ENCODE measurements around the gene PRRG1.
"Not testable (repeated sequence)": the region's sequence is repeated elsewhere in the genome, so short reads cannot be mapped to it uniquely, and the experiment has no call there.

Gene PRRG1

DNA sequence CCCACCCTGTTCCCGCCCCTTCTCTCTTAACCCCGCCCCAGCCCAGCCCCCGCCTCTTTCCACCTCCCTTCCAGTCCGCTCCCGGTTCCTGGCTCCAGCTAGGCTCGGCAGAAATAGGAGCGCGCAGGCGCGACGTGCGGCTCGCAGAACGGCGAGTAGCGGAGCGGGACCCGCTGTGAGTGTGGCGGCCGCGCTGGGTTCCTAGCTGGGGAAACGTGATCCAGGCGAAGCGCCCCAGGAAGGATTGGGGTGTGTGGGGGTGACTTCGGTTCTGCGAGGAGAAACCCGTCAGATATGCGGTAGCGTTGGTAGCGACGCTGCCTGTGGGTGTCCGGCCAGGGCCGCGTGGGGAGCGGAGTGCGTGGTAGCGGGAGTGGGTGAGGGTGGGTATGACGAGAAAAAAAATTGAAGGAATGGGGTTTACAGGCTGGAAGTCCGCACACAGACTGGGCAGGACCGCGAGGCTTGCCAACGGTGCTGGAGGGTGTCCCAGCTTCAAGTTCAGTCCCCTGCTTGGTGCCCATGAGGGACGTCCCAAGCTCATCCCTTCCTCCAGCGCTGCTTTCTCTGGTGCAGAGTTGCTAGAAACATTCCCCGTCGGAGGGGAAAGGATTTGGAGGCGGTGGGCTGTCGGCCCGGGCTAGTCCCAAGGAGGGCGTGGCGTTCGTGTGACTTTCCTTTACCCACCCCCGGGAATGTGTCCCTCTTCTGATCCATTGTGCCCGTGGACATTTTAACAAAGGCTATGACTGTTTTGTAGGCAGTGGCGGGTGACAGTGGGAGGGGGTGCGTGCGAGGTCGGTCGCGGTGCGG lies at the start of gene PRRG1:
Gene PRRG1, plus strand, starts transcription at position 144 of the 813 bp plus-strand sequence. CDS start 56,886 bp downstream, outside the sequence.
- DNase-seq: peak; percentile 83

DNA sequence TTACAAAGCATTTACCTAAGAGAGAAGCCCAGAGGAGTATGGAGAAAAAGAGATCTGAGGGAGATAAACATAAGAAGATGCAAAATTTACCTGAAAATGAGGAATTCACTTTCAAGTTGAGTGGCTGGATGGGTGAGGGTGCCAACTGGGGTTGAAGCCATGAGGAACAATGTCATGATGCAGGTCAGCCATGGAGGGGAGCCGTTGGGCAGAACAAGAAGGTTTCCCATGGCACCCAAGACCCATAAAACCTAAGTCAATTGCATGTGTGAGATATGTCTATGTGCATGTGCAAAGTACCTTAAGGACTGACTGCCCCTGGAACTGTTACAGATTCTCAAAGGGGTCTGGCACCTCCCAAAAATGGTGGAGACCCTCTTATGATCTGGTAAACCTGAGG lies 46.6 kb upstream of the PRRG1 start:
- DNase-seq: peak; percentile 7

DNA sequence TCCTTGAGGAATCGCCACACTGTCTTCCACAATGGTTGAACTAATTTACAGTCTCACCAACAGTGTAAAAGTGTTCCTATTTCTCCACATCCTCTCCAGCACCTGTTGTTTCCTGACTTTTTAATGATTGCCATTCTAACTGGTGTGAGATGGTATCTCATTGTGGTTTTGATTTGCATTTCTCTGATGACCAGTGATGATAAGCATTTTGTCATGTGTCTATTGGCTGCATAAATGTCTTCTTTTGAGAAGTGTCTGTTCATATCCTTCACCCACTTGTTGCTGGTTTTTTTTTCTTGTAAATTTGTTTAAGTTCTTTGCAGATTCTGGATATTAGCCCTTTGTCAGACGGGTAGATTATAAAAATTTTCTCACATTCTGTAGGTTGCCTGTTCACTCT lies 43.9 kb upstream of the PRRG1 start:
- DNase-seq: not testable (repeated sequence)

DNA sequence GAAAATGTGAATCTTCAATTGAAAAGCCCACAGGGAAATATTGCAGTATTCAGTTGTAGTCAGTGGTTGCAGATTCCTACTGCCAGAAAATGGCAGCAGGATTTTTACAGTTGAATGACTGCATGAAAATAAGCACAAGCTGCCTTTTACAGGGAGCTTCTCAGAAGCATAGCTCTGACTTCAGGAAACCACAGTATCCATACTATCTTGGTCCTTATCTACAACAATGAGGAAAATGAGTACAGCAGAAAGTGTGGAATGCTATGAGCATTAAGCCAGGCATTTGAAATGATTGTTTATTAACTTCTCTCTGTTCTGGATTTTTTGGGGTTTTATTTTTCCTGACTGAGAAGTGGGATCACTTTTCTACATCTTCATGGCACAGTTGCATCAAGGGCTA lies 34.6 kb upstream of the PRRG1 start:
- DNase-seq: no peak

DNA sequence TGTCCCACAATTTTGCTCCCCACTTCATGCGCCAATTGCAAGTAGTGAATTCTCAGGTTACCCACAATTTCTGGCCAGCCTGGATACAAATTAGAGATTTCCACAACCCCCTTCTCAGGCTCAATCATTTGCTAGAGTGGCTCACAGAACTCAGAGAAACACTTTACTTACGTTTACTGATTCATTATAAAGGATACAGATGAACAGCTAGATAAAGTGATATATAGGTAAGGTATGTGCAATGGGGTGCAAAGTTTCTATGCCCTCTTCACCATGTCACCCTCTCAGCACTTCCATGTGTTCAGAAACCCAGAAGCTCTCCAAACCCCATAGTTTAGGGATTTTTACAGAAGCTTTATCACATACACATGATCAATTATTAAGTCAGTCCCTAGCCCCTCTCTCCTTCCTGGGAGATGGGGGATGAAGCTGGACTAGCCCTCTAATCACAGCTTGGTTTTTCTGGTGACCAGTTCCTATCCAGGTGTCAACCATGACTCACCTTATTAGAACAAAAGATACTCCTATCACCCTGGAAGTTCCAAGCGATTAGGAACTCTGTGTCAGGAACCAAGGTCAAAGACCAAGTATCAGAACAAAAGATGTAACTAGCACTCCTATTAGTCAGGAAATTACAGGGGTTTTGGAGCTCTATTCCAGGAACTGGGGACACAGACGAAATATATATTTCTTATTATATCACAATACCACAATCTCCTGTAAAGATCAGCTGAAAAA lies 33.5 kb upstream of the PRRG1 start:
- no peak for DNase-seq

DNA sequence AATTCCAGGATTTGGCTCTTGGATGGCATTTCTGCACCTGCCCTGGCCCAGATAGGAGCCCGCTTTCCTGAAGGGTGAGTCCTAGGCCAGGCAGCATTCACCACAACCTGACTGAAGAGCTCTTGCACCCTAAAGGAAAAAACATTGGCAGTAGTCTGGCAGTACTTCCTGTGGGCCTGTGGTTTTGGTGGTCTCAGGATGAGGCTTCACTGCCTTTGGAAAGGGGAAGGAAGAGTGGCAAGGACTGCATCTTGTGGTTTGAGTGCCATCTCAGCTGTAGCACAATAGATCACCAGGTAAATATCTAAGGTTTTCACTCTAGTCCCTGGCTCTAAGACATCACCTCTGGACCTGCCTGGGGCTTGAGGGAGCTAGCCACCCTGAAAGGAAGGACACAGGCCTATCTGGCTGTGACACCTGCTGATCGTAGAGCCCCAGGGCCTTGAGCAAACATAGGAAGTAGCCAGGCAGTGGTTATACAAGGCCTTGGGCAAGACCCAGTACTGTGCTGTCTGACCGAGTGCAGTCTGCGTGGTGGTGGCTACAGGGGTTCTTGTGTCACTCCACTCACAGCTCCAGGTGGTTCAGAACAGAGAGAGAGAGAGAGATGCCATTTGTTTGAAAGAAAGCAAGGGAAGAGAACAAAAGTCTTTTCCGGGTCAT lies 28.5 kb upstream of the PRRG1 start:
- no peak for DNase-seq

DNA sequence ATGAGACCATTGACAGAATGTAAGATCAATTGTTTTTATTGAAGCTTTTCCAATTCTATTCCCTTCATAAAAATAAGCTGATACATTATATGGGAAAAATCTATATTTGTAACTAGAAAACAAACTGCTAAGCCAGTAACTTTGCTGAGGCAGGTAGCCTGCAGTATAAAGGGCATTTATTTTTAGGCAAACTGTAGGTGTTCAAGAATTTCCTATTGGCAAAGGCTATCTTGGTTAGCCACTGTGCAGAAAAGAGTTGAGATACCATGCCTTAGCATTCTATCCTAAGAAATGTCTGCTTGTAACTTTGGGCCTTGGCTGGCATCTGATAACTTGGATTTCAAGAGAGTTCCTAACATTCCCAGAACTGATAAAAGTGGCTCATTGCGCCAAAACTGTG lies 18.5 kb upstream of the PRRG1 start:
- no peak for DNase-seq

DNA sequence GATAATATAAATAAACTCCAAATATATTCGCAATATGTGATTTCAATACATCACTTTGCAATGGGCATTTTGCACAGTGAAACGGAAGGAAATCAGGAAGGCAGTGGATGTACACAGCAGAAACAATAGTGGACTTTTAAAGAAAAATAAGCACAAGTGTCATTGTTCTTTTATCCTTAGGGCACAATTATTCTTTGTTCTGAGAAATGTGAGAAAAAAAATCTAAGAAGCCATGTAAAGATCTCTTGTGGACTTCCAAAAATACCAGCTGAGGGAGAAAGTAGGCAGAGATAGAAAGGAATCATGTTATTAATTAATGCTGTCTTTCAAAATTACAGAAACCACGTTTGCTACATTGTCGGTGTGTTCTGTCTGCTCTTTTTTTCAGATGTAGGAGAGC lies 17.6 kb upstream of the PRRG1 start:
- no peak for DNase-seq

DNA sequence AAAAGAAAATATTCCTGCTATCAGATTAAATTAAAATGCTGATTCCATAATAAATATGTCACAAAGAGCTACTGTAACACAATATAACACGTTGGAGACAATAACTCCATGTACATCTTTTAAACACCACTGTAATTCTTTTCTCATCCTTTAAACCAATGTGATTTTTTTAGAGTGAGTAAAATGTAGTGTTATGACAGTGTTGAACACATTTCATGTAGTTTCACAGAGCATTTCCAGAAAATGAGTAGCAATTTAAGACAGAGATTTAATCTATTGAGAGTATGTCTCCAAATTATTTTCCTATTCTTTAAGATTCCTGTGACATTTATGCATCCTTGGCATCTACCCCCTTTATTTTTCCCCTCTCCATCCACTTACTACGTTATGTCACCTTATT lies 17.1 kb upstream of the PRRG1 start:
- DNase-seq: no peak

DNA sequence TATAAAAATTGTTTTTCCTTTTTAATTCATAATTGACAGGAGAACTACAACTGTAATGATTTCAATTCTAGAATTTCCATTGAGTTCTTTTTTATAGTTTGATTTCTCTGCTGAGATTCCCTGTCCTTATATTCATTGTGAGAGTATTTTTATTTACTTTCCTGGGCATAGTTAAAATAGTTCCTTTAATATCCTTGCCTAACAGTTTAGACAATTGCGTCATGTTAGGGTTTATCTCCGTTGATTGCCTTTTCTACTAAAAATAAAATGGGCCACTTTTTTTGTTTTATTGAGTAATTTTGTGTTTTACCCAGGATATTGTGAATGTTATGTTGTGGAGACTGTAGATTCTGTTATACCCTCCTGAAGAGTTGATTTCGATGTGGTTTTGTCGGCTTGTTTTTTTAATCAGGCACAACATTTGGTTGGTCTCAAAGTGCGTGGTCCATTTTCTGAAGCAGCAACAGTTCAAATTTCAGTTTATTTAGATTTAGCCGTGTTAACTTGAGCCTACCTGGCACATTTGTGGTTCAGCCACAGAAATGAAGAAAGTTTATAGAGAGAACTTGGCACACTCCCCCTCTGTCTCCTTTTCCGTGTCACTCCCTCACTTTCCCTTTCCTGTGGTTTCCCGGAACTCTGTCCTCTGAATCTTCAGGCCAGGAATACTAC lies 16.0 kb upstream of the PRRG1 start:
- no peak for DNase-seq

DNA sequence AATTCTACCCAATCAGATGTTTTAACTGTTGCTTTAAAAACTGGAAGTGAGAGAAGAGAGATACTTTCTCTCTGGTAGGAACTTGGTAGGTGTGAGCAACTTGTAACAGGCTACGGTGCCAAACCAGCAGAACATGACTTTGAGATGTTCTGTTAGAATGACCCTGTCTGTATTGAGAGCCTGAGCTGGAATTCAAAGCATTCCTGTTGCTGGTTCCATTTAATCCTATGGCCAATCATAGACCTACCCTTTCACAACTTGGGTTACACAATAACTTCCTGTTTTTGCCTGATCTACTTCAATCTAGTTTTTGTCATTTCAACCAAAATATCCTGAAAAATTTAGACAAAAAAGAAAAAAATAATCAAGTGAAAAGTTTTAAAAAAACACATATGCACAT lies 1.7 kb upstream of the PRRG1 start:
- no peak for DNase-seq

DNA sequence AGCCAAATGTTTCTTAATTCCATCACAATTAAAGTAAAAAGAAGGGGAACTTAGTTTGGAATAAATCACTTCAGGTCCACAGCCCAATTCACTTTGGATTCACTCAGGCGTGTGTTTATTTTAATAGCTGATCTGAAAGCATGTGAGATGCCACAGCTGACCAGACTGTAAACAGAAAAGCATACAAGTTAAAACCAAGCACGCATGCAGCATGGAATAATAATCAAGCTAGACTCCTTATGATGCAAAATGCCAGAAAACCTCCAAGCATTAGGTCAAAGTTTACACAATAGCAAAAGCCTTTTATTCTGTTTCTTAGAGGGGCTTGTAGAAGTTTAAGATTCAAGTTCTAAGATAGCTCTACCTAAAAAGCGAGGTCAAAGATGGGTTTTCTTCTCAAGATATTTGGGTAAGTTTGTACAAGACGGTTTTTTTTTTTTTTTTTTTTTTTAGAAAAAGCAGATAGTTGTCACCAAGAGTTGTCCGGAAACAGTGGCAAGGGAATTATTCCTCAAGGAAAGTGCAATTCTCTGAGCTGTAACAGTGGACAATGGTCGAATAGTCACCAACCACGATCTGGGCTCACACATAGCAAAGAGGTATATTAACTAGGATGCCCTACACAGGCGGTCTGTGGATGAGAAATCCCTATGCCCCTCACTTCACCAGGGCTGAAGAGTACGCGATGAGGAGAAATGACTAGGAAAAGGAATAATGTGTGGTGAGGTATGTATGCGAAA lies 763 bp upstream of the PRRG1 start:
- DNase-seq: peak; percentile 20

DNA sequence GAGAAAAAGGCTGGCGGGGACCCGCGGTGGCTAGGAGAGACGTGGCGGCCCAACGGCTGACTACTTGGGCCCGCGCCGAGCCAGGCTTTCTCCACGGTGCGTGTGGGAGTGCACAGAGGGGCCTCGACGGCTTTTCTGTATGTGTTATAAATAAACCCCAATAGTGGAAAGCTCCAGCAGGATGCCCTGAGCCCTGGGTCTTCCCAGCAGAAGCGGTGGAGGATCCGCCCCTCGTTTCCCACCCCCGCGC lies 268 bp upstream of the PRRG1 start:
- DNase-seq: no peak

DNA sequence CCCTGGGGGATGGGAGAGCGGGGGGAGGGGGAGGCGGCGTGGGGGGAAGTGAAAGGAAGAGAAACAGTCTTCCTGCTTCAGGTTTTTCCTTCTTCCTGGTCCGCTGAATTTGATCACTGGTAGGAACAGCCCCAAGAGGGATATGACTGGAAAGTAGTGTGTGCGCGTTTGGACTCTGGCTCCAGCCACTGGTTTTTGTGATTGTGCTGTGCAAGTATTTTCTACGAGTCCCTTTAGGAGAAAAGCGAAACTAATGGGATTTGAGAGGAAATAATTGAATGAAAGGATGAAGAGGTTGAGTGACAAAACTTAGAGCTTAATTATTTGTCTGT lies 836 bp downstream of the PRRG1 start:
- peak; percentile 45 for DNase-seq

DNA sequence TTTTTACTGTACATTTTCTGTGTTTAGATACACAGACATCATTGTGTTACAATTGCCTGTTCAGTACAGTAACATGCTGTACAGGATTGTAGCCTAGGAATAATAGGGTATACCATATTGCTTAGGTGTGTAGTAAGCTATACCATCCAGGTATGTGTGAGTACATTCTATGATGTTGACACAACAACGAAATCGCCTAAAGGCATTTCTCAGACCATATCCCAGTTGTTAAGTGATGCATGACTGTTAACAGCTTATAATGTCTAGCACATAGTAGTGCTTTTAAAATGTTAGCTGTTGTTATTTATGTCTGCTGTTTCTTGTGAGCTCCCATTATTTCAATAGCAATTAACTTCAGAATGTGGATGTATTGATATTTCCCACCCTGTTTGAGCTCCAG lies 4.5 kb downstream of the PRRG1 start:
- no peak for DNase-seq

DNA sequence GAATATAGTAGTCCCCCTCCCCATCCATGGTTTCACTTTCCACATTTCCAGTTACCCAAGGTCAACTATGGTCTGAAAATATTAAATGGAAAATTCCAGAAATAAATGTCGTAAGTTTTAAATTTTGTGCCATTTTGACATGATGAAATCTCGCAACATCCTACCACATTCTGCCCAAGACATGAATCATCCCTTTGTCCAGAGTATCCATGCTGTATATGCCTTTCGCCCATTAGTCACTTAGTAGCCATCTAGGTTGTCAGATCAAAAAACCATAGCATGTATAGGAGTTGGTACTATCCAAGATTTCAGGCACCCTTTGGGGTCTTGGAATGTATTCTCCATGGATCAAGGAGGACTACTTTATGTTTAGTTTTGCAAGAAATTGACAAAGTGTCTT lies 8.3 kb downstream of the PRRG1 start:
- DNase-seq: no peak

DNA sequence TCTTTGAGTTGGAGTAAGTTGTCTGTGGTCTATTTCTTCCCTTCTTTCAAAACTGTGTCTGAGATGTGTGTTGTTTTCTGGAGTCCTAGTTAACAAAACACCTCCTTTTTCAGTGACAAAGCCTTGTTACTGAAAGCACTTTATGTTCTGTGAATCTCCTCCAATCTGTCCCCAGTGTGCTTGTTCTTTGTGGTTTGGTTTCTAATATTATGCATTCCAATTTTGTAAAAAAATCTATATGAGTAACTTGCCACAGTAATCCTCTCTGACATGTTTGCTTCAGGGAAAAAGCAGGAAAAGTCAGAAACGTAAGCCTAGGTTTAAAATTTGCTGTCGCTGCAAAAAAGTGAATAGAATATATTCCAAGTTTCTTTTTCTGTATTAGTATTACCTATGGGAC lies 12.4 kb downstream of the PRRG1 start:
- no peak for DNase-seq

DNA sequence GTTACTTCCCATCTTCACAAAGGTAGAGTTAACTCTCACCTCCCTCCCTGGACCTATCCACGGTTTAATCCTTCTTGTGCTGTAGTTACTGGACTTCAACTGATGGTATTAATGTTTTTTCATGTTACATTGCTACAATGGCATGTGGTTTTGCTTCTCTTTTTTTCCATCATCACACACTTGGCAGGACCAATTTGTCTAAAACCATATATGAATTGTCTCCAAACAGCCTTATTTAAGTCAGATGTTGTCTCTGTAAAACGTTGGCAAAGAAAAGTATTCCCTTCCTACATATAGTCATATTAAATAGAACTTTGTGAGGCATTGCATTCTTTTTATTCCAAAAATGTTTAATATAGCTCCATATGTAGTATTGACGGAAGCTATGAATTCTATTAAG lies 15.5 kb downstream of the PRRG1 start:
- no peak for DNase-seq

DNA sequence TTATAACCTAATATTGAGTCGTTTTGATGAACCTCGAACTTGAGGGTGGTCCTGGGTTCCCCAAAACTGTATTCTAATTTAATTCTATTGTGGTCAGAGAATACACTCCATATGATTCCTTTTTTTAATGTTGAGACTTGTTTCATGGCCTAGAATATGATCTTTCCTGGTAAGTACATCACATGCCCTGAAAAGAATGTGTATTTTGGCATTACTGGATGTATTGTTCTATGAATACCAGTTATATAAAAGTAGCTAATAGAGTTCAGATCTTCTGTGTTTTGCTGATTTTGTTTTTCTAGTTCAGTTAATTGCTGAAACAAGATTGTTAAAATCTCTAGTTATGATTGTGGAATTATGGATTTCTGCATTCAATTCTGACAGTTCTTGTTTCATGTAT lies 18.8 kb downstream of the PRRG1 start:
- no peak for DNase-seq

DNA sequence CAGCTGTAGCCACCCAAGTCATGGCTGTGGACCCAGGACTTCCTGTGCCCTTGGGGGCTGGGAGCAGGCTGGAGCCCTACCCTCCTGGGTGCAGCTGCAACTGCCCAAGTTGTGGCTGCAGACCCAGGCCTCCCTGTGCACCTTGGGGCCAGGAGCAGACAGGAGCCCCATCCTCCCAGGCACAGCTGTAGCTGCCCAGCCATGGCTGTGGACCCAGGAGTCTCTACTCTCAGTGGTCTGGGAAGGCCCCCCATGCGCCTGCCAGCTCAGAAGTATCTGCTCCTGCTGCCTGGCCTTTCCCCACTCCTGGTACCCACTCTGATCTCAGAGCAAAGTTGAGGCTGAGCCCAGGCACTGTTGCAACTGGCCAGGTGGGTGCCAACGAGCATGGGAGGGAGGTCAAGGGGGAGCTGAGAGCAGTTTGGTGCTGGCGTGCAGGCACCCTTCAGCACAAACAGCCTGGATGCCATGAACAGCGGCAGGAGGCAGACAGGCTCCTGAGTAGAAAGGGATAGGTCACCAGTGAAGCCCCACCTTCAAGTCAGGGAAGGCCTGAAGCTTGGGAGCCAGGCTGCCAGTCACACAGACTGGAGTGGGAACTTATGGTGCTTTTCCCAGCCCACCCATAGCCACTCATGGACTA lies 21.5 kb downstream of the PRRG1 start:
- DNase-seq: no peak

DNA sequence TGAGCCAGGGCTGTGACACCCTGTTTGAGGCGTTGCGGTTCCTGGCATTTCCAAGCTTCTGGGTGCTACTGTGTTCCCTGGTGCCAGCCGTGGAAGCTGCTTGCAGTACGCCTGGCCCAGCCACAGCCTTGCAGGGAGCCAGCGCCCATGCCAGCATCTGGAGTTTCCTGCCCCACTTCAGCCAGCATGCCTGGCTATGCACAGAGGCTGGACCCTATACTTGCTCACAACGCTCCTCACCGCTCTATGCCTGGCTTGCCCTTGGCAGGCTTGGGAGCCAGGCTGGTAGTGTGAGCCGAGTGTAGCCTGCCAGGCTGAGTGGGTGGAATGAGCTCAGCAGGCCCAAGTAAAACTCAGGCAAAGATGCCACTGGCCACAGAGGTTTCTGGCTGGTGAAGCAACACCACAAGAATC lies 22.4 kb downstream of the PRRG1 start:
- no peak for DNase-seq

DNA sequence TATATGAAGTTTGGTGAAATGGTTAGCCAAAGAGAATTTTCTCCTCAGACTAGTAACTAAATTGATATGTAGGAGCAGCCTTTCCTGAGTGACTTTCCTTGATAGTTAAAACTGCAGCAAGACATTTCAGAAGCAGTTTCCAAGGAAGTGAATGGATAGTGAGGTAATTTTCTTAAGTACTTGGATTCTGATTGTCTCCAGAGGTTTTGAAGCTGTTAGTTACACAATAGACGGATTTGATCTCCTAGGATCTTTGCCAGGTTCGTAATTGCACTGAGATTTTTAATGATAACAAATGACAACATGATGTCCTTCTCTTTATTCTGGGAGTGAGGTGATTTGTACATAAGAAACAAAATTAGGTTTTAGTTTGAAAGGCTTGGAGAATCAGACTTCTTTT lies 29.2 kb downstream of the PRRG1 start:
- DNase-seq: no peak

DNA sequence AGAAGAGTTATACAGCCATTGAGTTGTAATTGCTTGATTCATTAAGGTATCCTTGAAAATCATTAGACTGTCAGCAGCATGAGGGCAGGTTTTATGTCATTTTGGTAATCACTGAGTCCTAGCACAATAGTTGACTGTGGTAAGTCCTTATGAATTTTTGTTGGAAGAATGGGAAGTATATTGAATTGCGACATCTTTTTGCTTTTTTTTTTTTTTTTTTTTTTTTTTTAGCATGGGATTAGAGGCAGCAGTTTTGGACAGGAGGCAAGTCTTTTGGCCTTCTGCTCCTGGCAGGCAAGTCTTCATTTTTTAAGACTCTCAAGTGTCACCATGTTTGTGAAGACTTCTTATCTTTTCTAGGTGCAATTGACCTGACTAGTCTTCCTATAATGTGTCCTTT lies 29.7 kb downstream of the PRRG1 start:
- DNase-seq: no peak

Data from NCI-H526 treated with DMSO at 0.1 percent for 48 hours (cell line).